GM10266 (cell line): ENCODE results near the gene EVC.

ENCODE experiments used
- DNase-seq: peaks from one replicate; pipeline ENCODE4 v3.0.0; 2012; ENCODE audit errors: extremely low spot score
- TF ChIP-seq, protein P1 (sequence below): IDR thresholded peaks from 2 replicates; pipeline ENCODE4 v1.5.1; 2012; ENCODE audit warnings: mild to moderate bottlenecking, low read depth; ENCODE audit not compliant: control insufficient read depth, insufficient read depth; ENCODE audit errors: missing control alignments

The EVC gene

DNA sequence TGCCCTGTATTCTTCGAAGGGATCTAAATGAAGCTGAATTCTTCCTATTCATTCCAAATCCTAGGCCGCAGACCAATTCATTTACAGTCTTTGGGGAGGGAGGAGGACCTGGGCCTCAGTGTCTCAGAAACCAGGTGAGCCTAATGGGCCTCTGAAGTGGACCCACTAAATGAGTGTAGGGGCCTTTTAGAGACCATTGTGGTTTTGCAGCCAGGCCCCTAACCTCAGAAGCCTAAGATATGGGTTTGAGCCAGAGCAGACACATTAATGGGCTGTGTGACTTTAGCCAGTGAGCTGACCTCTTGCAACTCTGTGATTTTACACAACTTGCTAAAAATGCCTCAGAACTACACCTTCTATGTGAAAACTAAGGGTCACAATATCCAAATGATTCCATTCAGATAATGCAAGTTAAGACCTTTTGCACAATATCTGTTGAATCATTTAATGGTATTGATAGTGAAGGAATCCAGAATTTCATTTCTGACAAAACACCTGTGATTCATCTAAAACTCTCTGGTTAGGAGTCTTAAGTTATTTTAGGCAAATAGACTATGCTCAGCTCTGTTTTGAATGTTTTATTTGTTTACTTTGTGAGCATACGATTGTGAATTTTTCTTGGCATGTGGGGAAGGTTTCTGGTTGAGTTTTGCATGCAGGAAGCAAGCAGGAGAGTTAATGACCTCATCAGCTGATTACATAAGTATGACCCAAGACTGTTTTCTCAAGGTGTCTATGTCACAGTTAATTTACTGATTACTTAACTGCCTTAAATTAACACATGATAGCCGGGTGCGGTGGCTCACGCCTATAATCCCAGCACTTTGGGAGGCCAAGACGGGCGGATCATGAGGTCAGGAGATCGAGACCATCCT, 75.0 kb downstream of the EVC start:
- no peak for DNase-seq
- TF ChIP-seq, protein P1, sequence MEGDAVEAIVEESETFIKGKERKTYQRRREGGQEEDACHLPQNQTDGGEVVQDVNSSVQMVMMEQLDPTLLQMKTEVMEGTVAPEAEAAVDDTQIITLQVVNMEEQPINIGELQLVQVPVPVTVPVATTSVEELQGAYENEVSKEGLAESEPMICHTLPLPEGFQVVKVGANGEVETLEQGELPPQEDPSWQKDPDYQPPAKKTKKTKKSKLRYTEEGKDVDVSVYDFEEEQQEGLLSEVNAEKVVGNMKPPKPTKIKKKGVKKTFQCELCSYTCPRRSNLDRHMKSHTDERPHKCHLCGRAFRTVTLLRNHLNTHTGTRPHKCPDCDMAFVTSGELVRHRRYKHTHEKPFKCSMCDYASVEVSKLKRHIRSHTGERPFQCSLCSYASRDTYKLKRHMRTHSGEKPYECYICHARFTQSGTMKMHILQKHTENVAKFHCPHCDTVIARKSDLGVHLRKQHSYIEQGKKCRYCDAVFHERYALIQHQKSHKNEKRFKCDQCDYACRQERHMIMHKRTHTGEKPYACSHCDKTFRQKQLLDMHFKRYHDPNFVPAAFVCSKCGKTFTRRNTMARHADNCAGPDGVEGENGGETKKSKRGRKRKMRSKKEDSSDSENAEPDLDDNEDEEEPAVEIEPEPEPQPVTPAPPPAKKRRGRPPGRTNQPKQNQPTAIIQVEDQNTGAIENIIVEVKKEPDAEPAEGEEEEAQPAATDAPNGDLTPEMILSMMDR = no peak

DNA sequence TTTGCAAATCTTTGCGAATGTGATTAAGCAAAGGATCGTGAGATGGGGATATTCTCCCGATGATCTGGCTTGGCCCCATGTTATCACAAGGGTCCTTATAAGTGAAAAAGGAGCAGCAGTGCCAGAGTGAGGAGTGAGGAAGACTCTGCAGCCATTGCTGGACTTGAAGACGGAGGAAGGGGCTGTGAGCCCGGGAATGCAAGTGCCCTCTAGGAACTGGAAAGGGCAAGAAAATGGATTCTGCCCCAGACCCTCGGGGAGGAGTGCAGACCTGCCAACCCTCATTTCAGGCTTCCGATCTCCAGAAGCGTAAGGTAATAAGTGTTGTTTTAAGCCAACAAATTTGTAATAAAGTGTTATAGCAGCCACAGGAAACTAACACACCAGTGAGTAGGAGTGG, 76.3 kb downstream of the EVC start:
- DNase-seq = no peak
- TF ChIP-seq, protein P1 = no peak

DNA sequence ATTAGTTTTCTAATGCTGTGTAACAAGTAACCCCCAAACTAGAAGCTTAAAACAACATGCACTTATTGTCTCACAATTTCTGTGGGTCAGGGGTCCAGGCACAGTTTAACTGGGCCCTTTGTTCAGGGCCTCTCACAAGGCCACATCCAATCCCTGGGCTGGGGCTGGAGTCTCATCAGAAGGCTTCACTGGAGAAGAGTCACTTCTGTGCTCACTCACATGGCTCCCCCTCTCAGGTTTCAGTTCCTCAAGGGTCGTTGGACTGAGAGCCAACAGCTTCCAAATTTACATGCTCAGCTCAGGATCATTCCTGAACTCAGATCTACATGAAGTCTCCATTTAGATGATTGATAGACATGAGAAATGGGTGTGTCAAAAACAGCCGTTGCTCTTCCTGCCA, 77.1 kb downstream of the EVC start:
- no peak for DNase-seq
- TF ChIP-seq, protein P1 = no peak

DNA sequence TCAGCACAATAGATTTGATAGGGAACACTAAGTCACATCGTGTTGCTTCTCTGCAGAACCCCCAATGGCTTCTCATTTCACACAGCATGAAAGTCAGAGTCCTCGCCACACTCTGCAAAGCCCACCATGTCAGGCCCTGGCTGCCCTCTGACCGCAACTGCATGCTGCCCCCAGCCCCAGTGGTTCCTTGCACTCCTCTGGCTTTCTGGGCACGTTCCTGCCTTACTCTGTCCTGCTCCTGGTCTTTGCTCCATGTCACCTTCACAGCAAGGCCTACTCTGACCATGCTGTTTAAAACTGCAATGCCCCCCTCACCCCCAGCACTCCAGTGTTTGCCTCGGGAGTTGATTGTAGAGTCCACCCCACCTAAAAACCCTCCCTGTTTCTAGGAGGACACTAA, 78.1 kb downstream of the EVC start:
- DNase-seq = no peak
- TF ChIP-seq, protein P1 = no peak

DNA sequence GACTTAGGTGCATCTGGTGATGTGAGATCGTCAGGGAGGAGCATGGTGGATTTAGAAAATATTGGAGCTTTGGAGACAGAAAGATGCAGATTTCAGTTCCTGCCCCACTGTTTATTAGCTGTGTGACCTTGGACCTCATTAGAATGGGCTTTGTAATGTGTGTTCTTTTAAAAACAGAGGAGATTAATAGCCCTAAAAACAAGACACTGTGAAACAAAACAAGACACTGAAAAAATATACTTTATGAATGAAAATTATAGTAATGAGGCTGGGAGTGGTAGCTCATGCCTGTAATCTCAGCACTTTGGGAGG, 79.5 kb downstream of the EVC start:
- DNase-seq = no peak
- TF ChIP-seq, protein P1 = no peak

DNA sequence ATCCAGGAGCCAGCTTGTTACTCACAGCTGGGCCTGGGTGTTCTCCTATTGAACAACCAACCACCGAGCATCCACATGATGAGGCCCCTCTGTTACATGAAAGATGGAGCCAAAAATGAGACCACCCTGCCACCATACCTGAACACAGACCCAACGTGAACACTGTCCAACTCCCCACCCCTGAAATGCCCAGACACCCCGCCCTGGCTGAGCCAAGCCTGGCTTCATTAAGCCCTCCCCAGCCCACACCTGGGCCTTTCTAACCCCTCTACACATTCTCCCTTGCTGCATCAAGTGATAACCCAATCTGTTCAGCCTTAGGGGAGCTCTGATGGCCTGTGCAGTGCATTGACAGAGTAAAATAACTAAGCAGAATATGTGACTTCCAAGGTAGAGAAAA, 80.7 kb downstream of the EVC start:
- no peak for DNase-seq
- TF ChIP-seq, protein P1 = no peak

DNA sequence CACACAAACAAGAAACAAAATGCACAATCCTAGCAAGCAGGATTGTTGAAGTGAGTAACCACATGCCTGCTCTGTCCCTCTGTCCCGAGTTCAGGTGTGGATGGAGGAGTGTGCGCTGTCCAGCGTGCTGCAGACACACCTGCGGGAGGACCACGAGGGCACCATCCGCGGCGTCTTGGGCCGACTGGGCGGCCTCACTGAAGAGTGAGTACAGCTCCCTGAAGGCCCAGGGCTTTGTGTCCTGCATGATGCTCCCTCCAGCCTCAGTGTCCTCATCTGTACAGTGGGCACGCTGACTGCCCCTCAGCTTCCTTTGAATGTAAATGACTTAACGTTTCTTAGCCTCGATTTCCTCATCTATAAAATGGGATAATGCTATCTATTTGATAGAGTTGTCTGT, 82.5 kb downstream of the EVC start:
- TF ChIP-seq, protein P1 = no peak
- no peak for DNase-seq
